ACHN (cell line): ENCODE data around the gene TSPEAR.
"Not testable (repeated sequence)": the region's sequence is repeated elsewhere in the genome, so short reads cannot be mapped to it uniquely, and the experiment has no call there.

Experiments
- DNase-seq: peaks from one replicate; pipeline ENCODE4 v3.0.0-alpha.2; 2015
- in situ Hi-C: cut with HindIII; loops from 2 replicates; pipeline ENCODE4 v1.10.0; 2017; ENCODE audit warnings: low sequenced_read_pairs, low pct_ligation_motif_present, low pct_unique_long_range_greater_than_20kb

TSPEAR gene

GRCh38 chr21:44551340-44551961 lies 159.9 kb downstream of the TSPEAR start, which contains the start of gene KRTAP10-2:
TSS of gene KRTAP10-2 (minus strand) at chr21:44551505. CDS start at chr21:44551458, 47 bp downstream.
- in situ Hi-C loops = no loop called here
- DNase-seq = no peak

GRCh38 chr21:44550807-44551206 lies 160.6 kb downstream of the TSPEAR start:
- in situ Hi-C loops = no loop called here

GRCh38 chr21:44550285-44550684 lies 161.1 kb downstream of the TSPEAR start:
- in situ Hi-C loops = not testable (repeated sequence)

More at GRCh38 chr21:44550807-44551206, 160.6 kb downstream of the TSPEAR start:
- no peak for DNase-seq

DNA sequence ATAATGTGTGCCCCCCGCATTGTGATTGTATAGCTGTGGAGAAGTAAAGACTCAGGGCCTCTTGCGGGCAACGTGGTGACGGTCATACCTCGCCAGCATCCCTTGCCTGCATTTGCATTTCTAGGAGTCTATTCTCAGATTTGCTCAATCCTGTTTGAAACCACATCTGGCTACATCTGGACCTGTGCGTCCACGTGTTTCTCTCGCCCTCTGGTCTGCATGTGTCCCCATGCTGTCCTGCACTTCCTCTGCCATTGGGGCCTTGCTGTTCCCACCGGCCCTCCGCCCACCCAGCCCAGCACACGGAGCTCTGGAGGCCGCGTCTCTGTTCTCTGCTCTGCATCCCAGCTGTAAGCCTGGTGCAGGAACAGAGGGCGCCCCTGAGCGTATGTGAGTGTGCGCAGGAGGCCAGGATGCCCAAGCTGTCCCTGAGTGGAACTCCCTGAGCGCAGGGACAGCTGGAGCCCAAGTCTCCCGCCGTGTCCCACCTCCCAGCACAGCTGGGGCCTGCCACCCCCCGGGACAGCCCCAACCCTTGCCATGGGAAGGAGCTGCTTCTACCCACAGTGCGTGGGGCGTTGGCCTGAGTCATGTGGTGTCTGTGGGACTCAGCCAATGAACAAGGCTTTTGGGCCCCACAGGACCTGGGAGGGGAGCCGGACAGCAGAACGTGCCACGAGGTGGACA lies 161.7 kb downstream of the TSPEAR start:
- no peak for DNase-seq
- in situ Hi-C loops = no loop called here

More at GRCh38 chr21:44550285-44550684, 161.1 kb downstream of the TSPEAR start:
- not testable (repeated sequence) for DNase-seq

DNA sequence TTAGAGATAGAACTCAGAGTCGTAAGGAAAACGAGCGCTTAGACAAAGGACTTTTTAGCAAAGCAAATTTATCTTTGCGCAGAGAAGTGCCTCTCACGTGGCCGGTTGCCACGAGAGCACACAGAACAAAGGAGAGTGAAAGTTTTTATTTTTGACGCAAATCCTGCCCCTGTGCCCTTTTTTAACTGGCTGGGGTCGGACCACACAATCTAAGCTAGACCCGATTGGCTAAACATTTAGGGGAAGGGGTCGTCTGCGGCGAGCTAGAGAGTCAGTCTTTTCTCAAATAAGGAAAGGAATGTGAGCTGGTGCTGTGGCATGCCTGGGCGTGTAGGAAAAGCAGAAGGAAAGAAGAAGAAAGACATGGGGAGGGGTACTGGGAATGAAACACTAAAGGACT lies 162.4 kb downstream of the TSPEAR start:
- no peak for DNase-seq
- in situ Hi-C loops = no loop called here

DNA sequence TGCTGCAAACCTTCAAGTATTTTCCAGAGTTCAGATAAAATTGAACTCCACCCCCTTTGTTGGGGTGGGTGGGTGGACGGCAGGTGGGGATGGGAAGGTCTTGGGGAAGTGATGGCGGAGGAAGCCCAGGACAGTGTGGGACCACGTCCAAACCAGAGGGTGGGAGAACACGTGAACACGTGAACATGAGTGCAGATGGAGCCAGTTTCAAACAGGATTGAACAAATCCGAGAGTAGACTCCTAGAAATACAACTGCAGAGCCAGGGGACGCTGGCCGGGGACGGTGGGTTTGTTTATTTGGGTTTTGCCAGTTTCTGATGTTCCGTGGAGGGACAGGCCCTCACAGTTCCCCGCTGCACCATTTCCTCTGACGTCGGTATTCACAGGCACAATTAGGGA lies 163.0 kb downstream of the TSPEAR start:
- in situ Hi-C loops = no loop called here
- DNase-seq = no peak

DNA sequence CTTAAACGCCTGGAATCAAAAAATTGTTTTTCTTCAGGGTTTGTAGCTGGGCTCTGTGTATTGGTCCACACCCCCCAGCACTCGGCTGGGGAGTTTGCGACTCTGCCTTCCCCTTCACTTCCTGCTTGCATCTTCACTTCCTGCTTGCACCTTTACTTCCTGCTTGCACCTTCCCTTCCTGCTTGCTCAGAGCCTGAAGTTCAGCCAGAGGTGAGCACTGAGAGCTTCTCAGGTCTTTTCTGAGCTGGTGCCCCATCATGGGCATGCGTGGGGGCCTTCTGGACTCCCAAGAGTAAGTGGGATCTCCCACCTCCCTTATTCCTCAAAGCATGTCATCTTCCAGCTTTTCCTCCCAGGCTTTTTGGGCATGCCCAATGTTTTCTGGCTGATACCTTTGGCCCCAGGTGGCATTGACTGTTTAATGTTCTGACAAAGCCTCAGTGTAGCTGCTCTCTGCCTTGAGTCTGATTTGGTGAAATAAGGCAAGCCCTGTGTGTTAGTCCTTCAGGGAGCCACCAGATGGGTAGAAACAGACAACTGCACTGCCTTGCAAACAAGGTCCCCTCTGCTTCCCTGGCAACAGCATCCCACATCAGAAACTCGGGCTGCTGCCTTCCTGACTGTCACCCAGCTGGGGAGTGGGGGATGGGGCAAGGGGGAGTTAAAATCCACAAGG lies 163.6 kb downstream of the TSPEAR start:
- no peak for DNase-seq
- in situ Hi-C loops = no loop called here

- in situ Hi-C loops = no loop called here
- no peak for DNase-seq
Observed at GRCh38 chr21:44544566-44544965, 166.8 kb downstream of the TSPEAR start.

DNA sequence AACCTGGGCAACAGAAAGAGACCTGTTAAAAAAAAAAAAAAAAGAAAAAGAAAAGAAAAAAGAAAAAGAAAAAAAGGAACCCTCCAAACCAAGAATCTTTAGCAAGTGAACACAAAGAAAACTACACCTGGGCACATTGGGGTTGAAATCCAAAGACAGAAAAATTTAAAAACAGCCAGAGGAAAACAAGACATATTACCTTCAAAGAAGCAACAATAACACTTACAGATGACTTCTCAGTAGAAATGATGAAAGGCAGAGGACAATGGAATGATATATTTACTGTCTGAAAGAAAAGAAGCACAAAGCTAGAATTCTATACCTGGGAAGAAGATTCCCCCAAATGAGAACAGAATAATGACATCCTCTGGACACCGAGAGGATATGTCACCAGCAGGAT lies 168.7 kb downstream of the TSPEAR start:
- in situ Hi-C loops = no loop called here
- DNase-seq = no peak

DNA sequence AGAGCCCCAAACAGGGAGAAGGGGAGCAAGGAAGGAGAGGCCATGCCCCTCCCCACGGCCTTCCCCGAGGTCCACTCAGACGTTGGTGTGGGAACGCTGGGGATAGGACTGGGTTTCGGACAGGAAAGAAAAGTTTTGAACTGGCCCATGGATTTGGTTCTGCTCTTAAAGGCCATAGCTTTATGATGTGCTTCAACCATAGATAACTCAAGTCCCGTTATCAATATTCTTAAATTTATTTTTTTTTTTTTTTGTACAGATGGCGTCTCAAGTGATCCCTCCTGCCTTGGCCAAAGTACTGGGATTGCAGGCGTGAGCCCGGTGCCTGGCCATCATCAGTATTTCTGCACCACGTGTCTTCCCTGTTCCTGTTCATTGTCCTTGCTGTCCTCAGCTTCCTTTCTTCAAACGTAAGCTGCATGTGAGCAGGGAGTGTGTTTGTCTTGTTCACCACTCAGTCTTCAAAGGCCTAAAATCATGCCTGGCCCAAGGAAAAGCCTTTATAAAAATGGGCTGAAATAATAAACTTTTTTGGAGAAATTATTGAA lies 170.6 kb downstream of the TSPEAR start:
- in situ Hi-C loops = no loop called here
- DNase-seq = no peak

DNA sequence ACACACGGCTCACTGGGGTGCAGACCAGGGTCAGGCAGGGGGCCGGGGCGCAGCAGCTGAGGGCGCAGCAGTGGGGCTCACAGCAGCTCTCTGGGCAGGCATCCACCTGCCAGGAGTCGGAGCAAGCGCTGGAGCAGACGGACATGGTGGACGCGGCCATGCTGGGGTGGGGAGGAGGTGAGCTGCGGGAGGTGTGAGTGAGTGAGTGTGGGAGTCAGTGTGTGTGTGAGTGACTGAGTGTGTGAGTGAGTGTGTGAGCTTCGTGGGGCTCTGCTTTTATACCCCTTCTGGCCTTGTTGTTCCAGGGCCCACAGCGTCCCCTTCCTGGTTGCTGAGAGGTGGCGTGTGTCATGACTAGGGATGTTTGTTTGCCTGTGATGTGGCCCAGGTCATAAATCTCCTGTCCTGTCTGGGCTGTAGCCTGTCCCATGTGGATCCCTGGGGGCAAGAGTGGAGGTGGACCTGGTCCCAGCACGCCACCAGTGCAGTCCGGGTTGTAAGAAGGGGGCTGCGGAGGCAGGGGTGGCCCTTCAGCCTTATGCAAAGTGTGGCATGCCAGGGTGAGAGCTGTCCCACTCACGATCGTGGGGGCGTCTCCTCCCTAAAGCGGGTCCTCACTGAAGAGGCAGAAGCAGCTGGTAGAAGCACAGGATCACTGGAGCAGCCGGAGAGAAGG lies 171.2 kb downstream of the TSPEAR start, which contains the start of gene KRTAP10-1:
Gene KRTAP10-1, minus strand, starts transcription at position 205 of the 676 bp plus-strand sequence. Its CDS starts 45 bp downstream, at position 160.
- in situ Hi-C loops = no loop called here
- no peak for DNase-seq

DNA sequence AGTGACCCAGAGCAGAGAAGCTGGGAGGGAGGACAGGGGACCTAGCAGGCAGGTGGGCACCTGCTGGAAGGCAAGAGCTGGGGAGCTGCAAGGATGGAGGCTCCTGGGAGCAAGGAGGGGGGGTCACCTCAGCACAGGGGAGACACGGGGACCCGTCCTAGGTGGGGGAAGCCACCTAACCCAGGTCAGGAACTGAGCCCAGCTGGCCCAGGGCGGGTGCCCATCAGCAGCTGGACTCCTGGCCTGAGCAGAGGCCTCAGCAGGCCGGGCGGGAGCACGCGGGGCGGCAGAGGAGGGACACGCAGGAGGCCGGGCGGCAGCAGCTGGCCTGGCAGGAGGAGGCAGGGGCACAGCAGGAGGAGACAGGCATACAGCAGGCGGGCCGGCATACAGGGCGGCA lies 172.3 kb downstream of the TSPEAR start:
- in situ Hi-C loops = no loop called here
- DNase-seq = no peak

DNA sequence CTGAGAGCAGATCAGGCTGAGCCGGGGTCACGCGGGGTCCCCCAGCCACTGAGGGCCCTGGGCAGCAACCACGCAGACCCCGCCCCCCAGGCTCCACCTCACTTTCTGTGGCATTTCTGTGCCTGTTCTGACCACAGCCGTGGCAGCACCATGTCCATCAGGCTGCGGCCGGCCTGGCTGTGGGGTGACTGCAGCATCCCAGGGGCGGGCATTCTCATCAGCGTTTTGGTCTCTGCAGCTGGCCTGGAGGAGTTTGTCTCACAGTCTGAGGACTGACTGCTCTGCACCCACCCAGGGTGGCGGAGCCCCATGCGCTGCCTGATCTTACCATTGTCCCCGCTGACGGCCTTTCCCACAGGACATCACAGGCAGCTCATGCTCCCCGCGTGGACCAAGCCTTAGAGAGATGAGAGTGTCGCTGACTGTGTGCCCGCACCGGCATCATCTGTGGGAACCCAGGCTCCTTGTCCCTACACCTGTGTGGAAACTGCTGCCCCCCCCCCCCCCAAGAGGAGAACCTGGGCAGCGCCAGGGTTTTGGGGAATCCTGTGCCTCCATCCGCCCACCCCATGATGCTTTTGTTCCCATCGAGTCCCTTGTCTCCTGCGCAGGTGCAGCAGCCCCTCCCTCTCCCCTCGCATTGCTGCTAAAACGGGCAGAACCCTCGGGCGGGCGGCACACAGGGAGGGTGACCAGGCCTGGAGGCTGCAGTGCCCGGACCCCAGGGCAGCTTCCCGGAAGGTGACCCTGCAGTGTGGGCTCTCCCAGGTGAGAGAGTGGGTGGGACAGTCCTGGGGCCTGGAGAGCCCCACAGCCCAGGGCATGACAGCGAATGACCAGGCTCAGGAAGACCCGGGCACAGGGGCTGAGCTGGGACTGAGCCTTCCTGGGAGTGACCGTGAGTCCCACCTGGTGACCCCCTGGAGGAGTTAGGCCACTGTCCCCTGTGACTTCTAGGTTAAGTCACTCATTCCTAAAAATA lies 173.2 kb downstream of the TSPEAR start:
- in situ Hi-C loops = no loop called here
- DNase-seq = no peak

DNA sequence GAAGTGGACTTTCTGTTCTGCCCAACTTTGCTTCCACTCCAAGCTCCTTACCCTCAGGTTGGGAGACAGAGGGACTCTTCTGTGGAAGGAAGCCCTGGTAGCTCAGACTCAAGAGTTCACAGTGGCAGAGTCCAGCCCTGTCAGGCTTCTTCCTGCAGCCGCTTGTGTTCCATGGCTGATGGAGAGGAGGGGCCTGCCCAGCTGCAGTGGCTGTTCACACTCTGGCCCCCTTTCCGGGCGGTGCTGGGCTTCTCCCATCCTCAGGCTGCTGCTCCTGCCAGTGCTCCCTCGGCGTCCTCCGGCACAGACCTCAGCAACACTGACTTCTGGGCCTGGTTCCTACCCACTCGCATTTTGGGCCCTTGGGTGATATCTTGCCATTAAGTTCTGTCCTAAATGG lies 175.4 kb downstream of the TSPEAR start:
- in situ Hi-C loops = no loop called here
- no peak for DNase-seq

DNA sequence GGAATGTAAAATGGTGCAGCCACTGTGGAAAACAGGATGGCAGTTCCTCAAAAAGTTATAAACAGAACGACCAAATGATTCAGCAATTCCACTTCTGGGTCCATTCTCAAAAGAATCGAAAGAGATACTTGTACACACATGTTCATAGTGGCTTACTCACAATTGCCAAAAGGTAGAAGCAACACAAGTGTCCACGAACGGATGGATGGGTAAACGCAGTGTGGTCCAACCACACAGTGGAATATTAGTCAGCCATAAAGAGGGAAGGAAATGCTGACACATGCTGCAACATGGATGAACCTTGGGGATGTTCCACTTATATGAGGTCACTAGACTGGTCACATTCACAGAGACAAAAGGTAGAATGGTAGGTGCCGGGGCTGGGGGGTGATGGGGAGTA lies 176.7 kb downstream of the TSPEAR start:
- in situ Hi-C loops = no loop called here
- no peak for DNase-seq

DNA sequence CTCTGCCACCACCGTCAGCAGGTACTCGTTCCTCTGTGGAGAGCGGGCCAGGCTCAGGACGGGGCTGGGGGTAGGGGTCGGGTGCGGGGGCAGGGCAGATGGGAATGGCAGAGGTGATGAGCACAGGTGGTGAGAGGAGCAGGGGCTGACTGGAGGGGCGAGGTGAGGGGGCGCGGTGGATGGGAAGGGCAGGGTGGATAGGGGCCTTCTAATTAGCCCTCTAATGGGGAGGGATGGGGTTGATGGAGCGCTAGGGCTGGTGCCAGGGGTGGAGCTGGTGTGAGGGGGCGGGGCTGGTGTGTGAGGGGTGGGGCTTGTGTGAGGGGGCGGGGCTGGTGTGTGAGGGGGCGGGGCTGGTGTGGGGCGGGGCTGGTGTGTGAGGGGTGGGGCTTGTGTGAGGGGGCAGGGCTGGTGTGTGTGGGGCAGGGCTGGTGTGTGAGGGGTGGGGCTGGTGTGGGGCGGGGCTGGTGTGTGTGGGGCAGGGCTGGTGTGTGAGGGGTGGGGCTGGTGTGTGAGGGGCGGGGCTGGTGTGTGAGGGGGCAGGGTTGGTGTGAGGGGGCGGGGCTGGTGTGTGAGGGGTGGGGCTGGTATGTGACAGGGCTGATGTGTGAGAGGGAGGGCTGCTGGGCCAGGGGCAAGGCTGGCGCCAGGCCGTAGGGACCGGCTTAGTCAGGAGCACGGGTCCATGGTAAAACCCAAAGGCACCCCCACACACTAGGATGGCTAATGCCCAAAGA lies 177.3 kb downstream of the TSPEAR start:
- in situ Hi-C loops = no loop called here
- DNase-seq = no peak
